Lower lobe of right lung (tissue), 2 donors: ENCODE measurements around the gene TSPAN9. TPM values are rescaled to one million over a fixed set of nuclear protein-coding genes. Genes with fewer than 3 reads are reported as not detected.

Experiments used
- ATAC-seq, 2 donors: fragments of 200-7000 bp; cut with Tn5 transposase; one replicate each; pipeline ENCODE4 v1.9.1; 2020 to 2022; ENCODE audit warnings: mild to moderate bottlenecking in 2 of 2, moderate library complexity in 2 of 2
- DNase-seq: peaks from one replicate; pipeline ENCODE4 v3.0.0-alpha.2; 2020
- H3K27ac ChIP-seq: fragments of 200-600 bp; one replicate; pipeline ENCODE4 v1.8.0; 2022
- H3K27me3 ChIP-seq: fragments of 200-600 bp; one replicate; pipeline ENCODE4 v1.8.0; 2022; ENCODE audit warnings: low read depth
- H3K36me3 ChIP-seq: fragments of 200-600 bp; one replicate; pipeline ENCODE4 v1.8.0; 2022; ENCODE audit warnings: mild to moderate bottlenecking
- H3K4me1 ChIP-seq: fragments of 200-600 bp; one replicate; pipeline ENCODE4 v1.8.0; 2022
- H3K4me3 ChIP-seq: fragments of 200-600 bp; one replicate; pipeline ENCODE4 v1.8.0; 2022; ENCODE audit warnings: mild to moderate bottlenecking
- H3K9me3 ChIP-seq: fragments of 200-600 bp; one replicate; pipeline ENCODE4 v1.8.0; 2022
- CTCF ChIP-seq: fragments of 200-600 bp; IDR thresholded peaks from one replicate; pipeline ENCODE4 v1.8.0; 2022; ENCODE audit warnings: antibody characterized with exemption, mild to moderate bottlenecking
- intact Hi-C: fragments of 100-400 bp; cut with DNase I; formaldehyde crosslinking; loops from one replicate; pipeline ENCODE4 v1.11.0; 2022
- total RNA-seq: library from RNA; stranded (reverse); fragmentation: NEBNext Ultra II Directional; extraction: Animal tissue kit (Norgen Biotek cat#: 25700); gene quantifications from one replicate; pipeline ENCODE4 v1.2.1, GENCODE V29; 2021
- donor health status: DM: no; HTN: yes; CAD: no; lungs with severe emphysema.

TSPAN9 gene
- total RNA-seq, 1 donor from 2014 or later, result 61.1 TPM

GRCh38 chr12:3178671-3179313 lies 101.6 kb downstream of the TSPAN9 start:
- Histone ChIP-seq H3K27me3 (no peaks in the 10 kb centered on the region), H3K27ac (no peak overlapping the region), H3K4me1 (no peaks in the 10 kb centered on the region), H3K9me3 (no peaks in the 10 kb centered on the region), H3K36me3 (no peaks in the 10 kb centered on the region), H3K4me3 (no peak overlapping the region)
- DNase-seq (no peak), ATAC-seq (no peak)
- intact Hi-C loops, result no loop called here
- no peak for TF ChIP-seq CTCF

GRCh38 chr12:3179731-3180130 lies 102.6 kb downstream of the TSPAN9 start:
- Histone ChIP-seq H3K9me3 (no peaks in the 10 kb centered on the region), H3K4me1 (peaks cover 2% of the 10 kb centered on the region), H3K27me3 (no peaks in the 10 kb centered on the region), H3K27ac (no peak overlapping the region), H3K4me3 (no peak overlapping the region), H3K36me3 (no peaks in the 10 kb centered on the region)
- no peak for TF ChIP-seq CTCF
- intact Hi-C loops, result no loop called here
- DNase-seq (no peak), ATAC-seq (no peak)

GRCh38 chr12:3182426-3182825 lies 105.2 kb downstream of the TSPAN9 start:
- peaks cover 26% of the 10 kb centered on the region for H3K4me1 ChIP-seq
- H3K27ac ChIP-seq, result no peak overlapping the region
- intact Hi-C loops, result no loop called here
- H3K27me3 ChIP-seq, result no peaks in the 10 kb centered on the region
- no peak for ATAC-seq
- DNase-seq, result no peak
- TF ChIP-seq CTCF, result no peak
- H3K9me3 ChIP-seq, result no peaks in the 10 kb centered on the region
- H3K36me3 ChIP-seq, result no peaks in the 10 kb centered on the region
- H3K4me3 ChIP-seq, result no peak overlapping the region

- intact Hi-C loops, result no loop called here
- no peaks in the 10 kb centered on the region for H3K36me3 ChIP-seq
- DNase-seq, result no peak
- ATAC-seq, result no peak
- H3K4me1 ChIP-seq, result peaks cover 42% of the 10 kb centered on the region
- H3K27ac ChIP-seq, result no peak overlapping the region
- TF ChIP-seq CTCF, result no peak
- H3K27me3 ChIP-seq, result no peaks in the 10 kb centered on the region
- no peak overlapping the region for H3K4me3 ChIP-seq
- H3K9me3 ChIP-seq, result no peaks in the 10 kb centered on the region
Measured at GRCh38 chr12:3184485-3184884, 107.3 kb downstream of the TSPAN9 start.

GRCh38 chr12:3185260-3185870 lies 108.2 kb downstream of the TSPAN9 start:
- Histone ChIP-seq H3K27ac (no peak overlapping the region), H3K4me3 (no peak overlapping the region)
- intact Hi-C loops, result no loop called here

More at GRCh38 chr12:3185260-3185870, 108.2 kb downstream of the TSPAN9 start:
- no peak for DNase-seq
- H3K9me3 ChIP-seq, result no peaks in the 10 kb centered on the region
- peaks cover 46% of the 10 kb centered on the region for H3K4me1 ChIP-seq
- H3K36me3 ChIP-seq, result no peaks in the 10 kb centered on the region
- ATAC-seq, result no peak
- no peaks in the 10 kb centered on the region for H3K27me3 ChIP-seq
- no peak for TF ChIP-seq CTCF
